ENCODE data around the gene DIPK1B.

GRCh38 chr9:136714893-136715274 is 2.5 kb downstream of the DIPK1B start:
- TF ChIP-seq JUND (IDR thresholded peaks at IDR 0.05), result no peak
- no peak for TF ChIP-seq CTCF (IDR thresholded peaks at IDR 0.05)
- no peak for TF ChIP-seq GABPA (IDR thresholded peaks at IDR 0.05; ENCODE audit: low read depth)
- TF ChIP-seq MXI1 (IDR thresholded peaks at IDR 0.05; ENCODE audit: low read depth, low read length), result no peak
- TF ChIP-seq CHD2 (IDR thresholded peaks at IDR 0.05; ENCODE audit: low read length, partially characterized antibody), result no peak
- TF ChIP-seq TCF12 (IDR thresholded peaks at IDR 0.05), result no peak
- TF ChIP-seq RCOR1 (IDR thresholded peaks at IDR 0.05; ENCODE audit: low read length), result no peak
- no peak for TF ChIP-seq USF2 (IDR thresholded peaks at IDR 0.05; ENCODE audit: borderline replicate concordance, low read depth, low read length)
- TF ChIP-seq MAX (IDR thresholded peaks at IDR 0.05; ENCODE audit: low read depth), result no peak

All from SK-N-SH (cell line).